PC-3 (cell line): ENCODE measurements around the gene TNPO1. TPM values are rescaled to one million over a fixed set of nuclear protein-coding genes. Genes with fewer than 3 reads are reported as not detected.

Experiments used
- ATAC-seq: fragments of 200-7000 bp; cut with Tn5 transposase; 2 replicates; pipeline ENCODE4 v1.9.1; 2020; ENCODE audit warnings: mild to moderate bottlenecking, moderate library complexity
- BruUV-seq: library from RNA; stranded (reverse); fragments of 400-500 nt; replicated peaks from 2 replicates; lab custom pipeline; 2021; lab: Mats Ljungman, UMichigan
- CTCF ChIA-PET: fragments of 300-600 bp; sonication (Branson Sonifier 250); formaldehyde crosslinking; loops from one replicate; lab custom pipeline; 2022; ENCODE audit warnings: antibody characterized with exemption; lab: Charles Lee
- POLR2A ChIA-PET: fragments of 300-600 bp; sonication (Branson Sonifier 250); formaldehyde crosslinking; loops from one replicate; lab custom pipeline; 2022; ENCODE audit warnings: antibody characterized with exemption; ENCODE audit not compliant: unreplicated experiment; lab: Charles Lee
- DNase-seq: peaks from one replicate; pipeline ENCODE4 v3.0.0-alpha.2; 2015
- H2AFZ ChIP-seq: fragments of 300-600 bp; sonication (generic); 2 replicates; pipeline ENCODE4 v1.6.0; 2016; ENCODE audit warnings: antibody characterized with exemption, low read length
- H3F3A ChIP-seq: fragments of 300-600 bp; sonication (generic); one replicate; pipeline ENCODE4 v1.6.0; 2017; ENCODE audit warnings: antibody characterized with exemption, low read length, control low read depth, mild to moderate bottlenecking; ENCODE audit not compliant: unreplicated experiment
- H3K27ac ChIP-seq: fragments of 300-600 bp; sonication (generic); 2 replicates; pipeline ENCODE4 v1.5.1; 2016; ENCODE audit warnings: mild to moderate bottlenecking, low read length
- H3K27me3 ChIP-seq: fragments of 300-600 bp; sonication (generic); 2 replicates; pipeline ENCODE4 v1.6.1; 2016; ENCODE audit warnings: low read length, mixed read lengths
- H3K36me3 ChIP-seq: fragments of 300-600 bp; sonication (generic); 2 replicates; pipeline ENCODE4 v1.6.1; 2016; ENCODE audit warnings: low read depth, mixed run types, low read length, mixed read lengths
- H3K4me1 ChIP-seq: fragments of 300-600 bp; sonication (generic); 2 replicates; pipeline ENCODE4 v1.5.1; 2016; ENCODE audit warnings: low read length; ENCODE audit not compliant: insufficient read depth
- H3K4me2 ChIP-seq: fragments of 300-600 bp; sonication (generic); 2 replicates; pipeline ENCODE4 v1.6.0; 2016; ENCODE audit warnings: low read length
- H3K4me3 ChIP-seq: fragments of 300-600 bp; sonication (generic); 2 replicates; pipeline ENCODE4 v1.5.1; 2016; ENCODE audit warnings: mild to moderate bottlenecking, low read length, mixed read lengths
- H3K79me2 ChIP-seq: fragments of 300-600 bp; sonication (generic); 2 replicates; pipeline ENCODE4 v1.6.1; 2017; ENCODE audit warnings: low read length, mixed read lengths
- H3K9ac ChIP-seq: fragments of 300-600 bp; sonication (generic); 2 replicates; pipeline ENCODE4 v1.6.0; 2016; ENCODE audit warnings: mild to moderate bottlenecking, low read length
- H3K9me2 ChIP-seq: fragments of 300-600 bp; sonication (generic); replicated peaks from 2 replicates; pipeline ENCODE4 v1.6.1; 2016; ENCODE audit warnings: mixed run types, low read length, mixed read lengths
- H3K9me3 ChIP-seq: fragments of 300-600 bp; sonication (generic); 2 replicates; pipeline ENCODE4 v1.6.1; 2016; ENCODE audit warnings: low read length, mixed read lengths
- H4K20me1 ChIP-seq: fragments of 300-600 bp; sonication (generic); 2 replicates; pipeline ENCODE4 v1.6.1; 2016; ENCODE audit warnings: low read length, mixed read lengths
- EZH2 ChIP-seq: fragments of 300-600 bp; sonication (generic); IDR thresholded peaks from one replicate; pipeline ENCODE4 v1.6.1; 2017; ENCODE audit warnings: antibody characterized with exemption, mild to moderate bottlenecking, low read length; ENCODE audit not compliant: unreplicated experiment
- EZH2phosphoT487 ChIP-seq: fragments of 300-600 bp; sonication (generic); IDR thresholded peaks from 2 replicates; pipeline ENCODE4 v1.6.1; 2018; ENCODE audit warnings: mild to moderate bottlenecking, antibody characterized with exemption, low read length, borderline replicate concordance
- intact Hi-C: fragments of 100-400 bp; cut with micrococcal nuclease; formaldehyde crosslinking; loops from 2 replicates; pipeline ENCODE4 v1.9.0; 2023
- total RNA-seq: library from RNA; depleted of rRNA; stranded (reverse); fragments of >200 nt; gene quantifications from 2 replicates; pipeline ENCODE4 v1.2.3, GENCODE V29; 2014
- TF ChIP-seq, protein P1 (sequence below): fragments of 300-600 bp; sonication (generic); conservative IDR thresholded peaks from 2 replicates; pipeline ENCODE4 v1.5.1; 2017; ENCODE audit warnings: antibody characterized with exemption, low read depth, mild to moderate bottlenecking, low read length

The TNPO1 gene
- total RNA-seq, 1 experiment from 2014 or later, result 187 TPM

DNA sequence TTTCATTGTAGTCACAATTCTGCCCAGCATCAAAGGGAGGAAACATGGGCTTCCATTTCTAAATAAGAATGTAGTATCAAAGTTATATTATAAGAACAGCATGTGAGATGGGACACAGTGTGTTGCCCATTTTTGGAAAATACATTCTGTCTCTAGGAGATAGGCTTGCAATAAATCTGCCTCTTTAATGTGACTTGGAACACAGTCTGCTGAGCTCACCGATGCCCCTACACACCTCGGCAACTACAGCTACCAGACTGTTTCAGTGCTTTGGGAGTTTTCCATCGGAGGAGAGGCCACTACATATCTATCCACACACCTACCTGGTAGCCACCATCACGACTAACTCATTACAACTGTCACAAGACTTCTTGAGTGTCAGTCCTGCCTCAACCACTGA lies 120.4 kb downstream of the TNPO1 start:
- H3K27me3 ChIP-seq, result no peaks in the 10 kb centered on the region
- TF ChIP-seq EZH2phosphoT487 (no peak), EZH2 (no peak)
- TF ChIP-seq, protein P1, sequence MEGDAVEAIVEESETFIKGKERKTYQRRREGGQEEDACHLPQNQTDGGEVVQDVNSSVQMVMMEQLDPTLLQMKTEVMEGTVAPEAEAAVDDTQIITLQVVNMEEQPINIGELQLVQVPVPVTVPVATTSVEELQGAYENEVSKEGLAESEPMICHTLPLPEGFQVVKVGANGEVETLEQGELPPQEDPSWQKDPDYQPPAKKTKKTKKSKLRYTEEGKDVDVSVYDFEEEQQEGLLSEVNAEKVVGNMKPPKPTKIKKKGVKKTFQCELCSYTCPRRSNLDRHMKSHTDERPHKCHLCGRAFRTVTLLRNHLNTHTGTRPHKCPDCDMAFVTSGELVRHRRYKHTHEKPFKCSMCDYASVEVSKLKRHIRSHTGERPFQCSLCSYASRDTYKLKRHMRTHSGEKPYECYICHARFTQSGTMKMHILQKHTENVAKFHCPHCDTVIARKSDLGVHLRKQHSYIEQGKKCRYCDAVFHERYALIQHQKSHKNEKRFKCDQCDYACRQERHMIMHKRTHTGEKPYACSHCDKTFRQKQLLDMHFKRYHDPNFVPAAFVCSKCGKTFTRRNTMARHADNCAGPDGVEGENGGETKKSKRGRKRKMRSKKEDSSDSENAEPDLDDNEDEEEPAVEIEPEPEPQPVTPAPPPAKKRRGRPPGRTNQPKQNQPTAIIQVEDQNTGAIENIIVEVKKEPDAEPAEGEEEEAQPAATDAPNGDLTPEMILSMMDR, result no peak
- H3K4me2 ChIP-seq, result no peak overlapping the region
- H3K9ac ChIP-seq, result no peak overlapping the region
- no peaks in the 10 kb centered on the region for H3K9me2 ChIP-seq
- intact Hi-C loops, result no loop called here
- BruUV-seq, result no TSS peak
- no peaks in the 10 kb centered on the region for H3F3A ChIP-seq
- ATAC-seq (no peak), DNase-seq (no peak)
- no peaks in the 10 kb centered on the region for H3K79me2 ChIP-seq
- CTCF ChIA-PET, result no interaction called here
- peaks cover 7% of the 10 kb centered on the region; the same call in 1 of the 2 replicates for H3K4me1 ChIP-seq
- H3K36me3 ChIP-seq, result no peaks in the 10 kb centered on the region
- POLR2A ChIA-PET, result no interaction called here
- no peaks in the 10 kb centered on the region for H3K9me3 ChIP-seq
- H2AFZ ChIP-seq, result no peak overlapping the region
- no peak overlapping the region for H3K27ac ChIP-seq
- H3K4me3 ChIP-seq, result no peak overlapping the region
- H4K20me1 ChIP-seq, result no peaks in the 10 kb centered on the region

DNA sequence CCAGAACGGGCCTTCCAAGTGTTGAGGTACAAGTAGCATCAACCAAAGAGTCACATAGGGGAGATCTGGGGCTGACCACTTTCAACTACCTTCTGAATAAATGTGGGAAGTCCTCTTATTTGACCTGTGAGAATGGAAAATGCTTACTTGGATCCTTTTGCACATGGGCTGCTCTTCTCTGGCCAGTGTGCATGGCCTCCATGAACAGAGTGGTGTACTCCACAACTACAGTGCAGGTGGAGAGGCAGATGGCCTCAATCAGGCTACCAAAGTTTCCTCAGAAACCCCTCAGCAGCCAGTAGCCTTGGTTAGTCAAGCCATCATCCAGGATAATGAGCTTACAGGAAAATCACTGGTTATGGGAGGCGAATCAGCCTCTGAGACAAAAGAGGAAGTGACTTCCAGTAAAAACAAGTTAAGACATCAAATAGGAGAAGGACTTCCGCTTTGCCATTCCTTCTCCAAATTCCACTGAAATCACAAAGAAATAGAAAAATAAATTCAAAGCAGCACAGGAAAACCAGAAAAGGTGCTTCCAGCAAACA lies 121.1 kb downstream of the TNPO1 start:
- peaks cover 7% of the 10 kb centered on the region; the same call in 1 of the 2 replicates for H3K4me1 ChIP-seq
- no peak overlapping the region for H3K4me3 ChIP-seq
- no peaks in the 10 kb centered on the region for H3F3A ChIP-seq
- H4K20me1 ChIP-seq, result no peaks in the 10 kb centered on the region
- H3K79me2 ChIP-seq, result no peaks in the 10 kb centered on the region
- no peak for DNase-seq
- intact Hi-C loops, result no loop called here
- no TSS peak for BruUV-seq
- H3K9me3 ChIP-seq, result no peaks in the 10 kb centered on the region
- CTCF ChIA-PET, result no interaction called here
- TF ChIP-seq EZH2phosphoT487, result no peak
- TF ChIP-seq, protein P1, result no peak
- no peak for TF ChIP-seq EZH2
- H3K4me2 ChIP-seq, result no peak overlapping the region
- POLR2A ChIA-PET, result no interaction called here
- no peaks in the 10 kb centered on the region for H3K9me2 ChIP-seq
- no peak overlapping the region for H2AFZ ChIP-seq
- H3K27me3 ChIP-seq, result no peaks in the 10 kb centered on the region
- H3K9ac ChIP-seq, result no peak overlapping the region
- H3K36me3 ChIP-seq, result no peaks in the 10 kb centered on the region
- H3K27ac ChIP-seq, result no peak overlapping the region
- no peak for ATAC-seq

DNA sequence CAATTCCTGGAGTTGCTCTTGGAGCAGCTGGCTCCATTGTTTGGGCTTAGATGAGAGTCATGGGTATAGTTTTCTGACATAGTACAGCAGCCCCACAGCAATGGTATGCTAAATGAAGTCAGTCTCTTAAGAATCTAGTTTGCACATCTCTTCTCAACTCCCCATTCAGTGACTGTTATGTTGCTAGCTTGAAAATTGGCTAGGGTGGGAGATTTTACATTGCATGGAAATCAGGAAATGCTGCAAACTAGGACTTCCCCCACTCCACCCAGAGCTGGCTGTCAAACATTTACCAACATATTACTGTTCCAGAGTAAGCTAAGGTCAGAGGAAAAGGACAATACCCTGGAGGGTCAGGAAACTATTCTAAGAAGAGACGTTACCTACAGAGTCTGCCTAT lies 121.7 kb downstream of the TNPO1 start:
- Histone ChIP-seq H2AFZ (no peak overlapping the region), H3K4me1 (peaks cover 7% of the 10 kb centered on the region; the same call in 1 of the 2 replicates), H3K79me2 (no peaks in the 10 kb centered on the region), H4K20me1 (no peaks in the 10 kb centered on the region), H3K27me3 (no peaks in the 10 kb centered on the region), H3K9me3 (no peaks in the 10 kb centered on the region), H3K9ac (no peak overlapping the region), H3K4me2 (no peak overlapping the region), H3F3A (no peaks in the 10 kb centered on the region), H3K36me3 (no peaks in the 10 kb centered on the region), H3K9me2 (no peaks in the 10 kb centered on the region), H3K27ac (no peak overlapping the region), H3K4me3 (no peak overlapping the region)
- DNase-seq, result no peak
- ATAC-seq, result no peak
- no TSS peak for BruUV-seq
- TF ChIP-seq, protein P1, result no peak
- no peak for TF ChIP-seq EZH2
- no peak for TF ChIP-seq EZH2phosphoT487
- intact Hi-C loops, result no loop called here
- ChIA-PET CTCF (no interaction called here), POLR2A (no interaction called here)
